Activated CD8-positive, alpha-beta memory T cell treated with anti-CD3 and anti-CD28 coated beads, Interleukin-2, amount 50 U/mL, for 4 hours (primary cell): ENCODE results near the gene CCK.

Source experiments
- DNase-seq: peaks from one replicate; pipeline ENCODE4 v3.0.0-alpha.2; 2020

Gene CCK

DNA sequence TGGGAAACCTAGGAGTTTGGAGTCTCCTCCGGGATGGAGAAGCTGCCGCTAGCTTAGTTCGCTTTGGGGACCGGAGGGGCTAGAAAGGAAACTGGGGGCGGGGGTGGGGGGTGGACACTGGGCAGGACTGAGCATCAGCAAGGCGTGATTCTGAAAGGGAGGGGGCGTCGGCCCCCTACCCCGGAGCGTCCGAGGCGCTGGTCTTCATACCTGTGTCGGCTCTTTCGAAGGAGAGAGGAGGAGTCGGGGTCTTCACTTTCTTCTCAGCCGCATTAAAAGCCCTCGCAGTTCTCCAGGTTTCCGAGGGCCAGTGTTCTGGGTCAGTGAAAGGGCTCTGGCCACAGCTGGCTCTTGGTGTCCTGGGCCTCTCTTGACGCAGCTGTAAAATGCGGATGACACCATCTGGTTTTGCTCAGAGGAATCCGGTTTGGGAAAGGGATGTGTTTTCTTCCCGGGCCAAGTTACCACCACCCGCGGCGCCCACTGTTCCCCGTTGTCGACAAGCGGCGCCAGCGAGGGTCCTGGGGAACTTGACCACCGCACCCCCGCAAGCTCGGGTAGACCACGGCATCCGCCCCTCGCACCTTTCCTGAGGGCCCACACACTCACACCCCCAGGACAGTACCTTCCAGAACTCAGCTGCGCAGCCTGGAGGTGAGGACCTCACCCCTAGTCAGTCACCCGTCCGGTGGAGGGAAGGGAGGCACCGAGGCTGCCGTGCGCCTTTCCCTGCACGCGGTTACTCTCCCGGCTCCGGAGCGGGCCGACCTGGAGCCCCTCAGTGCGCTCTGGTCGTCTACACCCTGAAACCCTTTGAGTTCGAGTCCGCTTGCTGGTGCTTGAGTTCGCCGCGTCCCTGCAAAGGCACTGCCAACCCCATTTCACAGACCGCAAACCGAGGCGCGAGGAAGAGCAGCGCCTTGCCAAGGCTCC is 660 bp downstream of the CCK start:
- DNase-seq: no peak

DNA sequence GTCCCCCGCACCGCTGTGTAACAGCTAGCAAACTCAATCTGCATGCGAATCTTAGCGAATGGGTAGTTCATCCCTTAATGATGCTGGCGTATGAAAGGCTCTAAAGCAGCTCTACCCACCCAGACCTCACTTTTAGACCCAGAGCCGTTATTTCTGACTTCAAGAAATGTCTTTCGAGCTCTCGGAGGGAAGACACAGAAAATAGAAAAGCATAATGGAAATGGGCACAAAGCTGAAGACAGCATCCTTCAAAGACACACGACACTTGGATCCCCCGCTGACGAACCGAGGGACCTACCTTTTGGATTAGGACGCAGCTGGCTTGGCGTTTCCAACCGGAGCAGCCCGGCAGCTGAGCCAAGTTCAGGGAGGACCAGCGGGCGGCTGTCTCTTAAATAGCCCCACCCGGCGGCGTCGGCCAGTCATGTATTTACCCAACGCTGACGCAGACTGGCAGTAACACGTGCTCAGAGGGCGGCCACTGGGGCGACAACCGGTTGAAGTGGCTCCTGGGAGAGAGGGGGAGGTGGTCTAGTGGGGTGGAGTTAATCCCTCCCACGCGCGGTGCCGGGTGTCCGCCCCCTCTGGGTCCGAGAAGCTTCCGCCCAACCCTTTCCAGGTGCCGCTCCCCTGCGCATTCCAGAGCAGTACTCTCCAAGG is 1.5 kb downstream of the CCK start:
- peak; percentile 23 for DNase-seq

DNA sequence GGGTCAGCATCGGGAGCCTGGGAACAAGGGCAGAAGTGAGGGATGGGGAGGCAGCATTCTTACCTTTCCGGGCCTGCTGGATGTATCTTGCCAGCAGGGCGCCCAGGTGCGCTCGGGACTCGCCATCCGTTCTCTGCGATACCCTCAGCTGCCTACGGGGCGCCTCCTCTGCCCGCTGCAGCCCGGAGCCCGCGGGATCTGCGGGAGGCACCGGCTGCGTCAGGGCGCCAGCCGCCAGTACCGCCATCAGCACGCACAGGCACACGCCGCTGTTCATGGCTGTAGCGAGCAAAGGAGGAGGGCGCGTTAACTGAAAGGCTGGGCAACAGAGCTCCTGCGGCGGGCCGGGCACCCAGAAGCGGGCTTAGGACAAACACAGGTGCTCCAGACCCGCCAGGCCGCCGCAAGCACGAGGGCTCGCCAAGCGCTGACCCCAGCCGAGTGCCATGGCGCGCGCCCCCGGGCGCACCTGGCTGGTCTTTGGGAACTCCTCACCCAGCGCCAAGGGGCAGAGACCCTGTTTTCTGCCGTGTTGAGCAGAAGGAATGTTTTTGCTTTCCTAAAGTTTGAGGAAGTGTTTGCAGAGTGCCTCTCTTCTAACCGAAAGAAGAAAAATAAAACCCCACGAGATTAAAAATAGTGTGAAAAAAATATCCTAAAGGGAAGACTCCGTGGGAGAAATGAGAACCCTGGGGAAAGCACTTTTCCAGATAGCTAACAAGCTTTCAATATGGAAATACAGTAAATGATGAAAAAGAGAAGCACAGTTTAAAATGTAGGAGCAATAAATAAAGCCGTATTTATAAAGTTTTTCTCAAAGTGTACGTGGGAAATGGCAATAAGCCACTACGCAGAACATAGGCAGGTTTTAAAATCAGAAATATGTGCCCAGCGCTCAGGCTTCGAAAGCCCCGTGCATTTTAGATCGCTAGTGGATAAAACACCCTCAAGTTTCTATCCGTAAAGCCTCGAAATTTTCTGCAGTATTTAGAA is 2.3 kb downstream of the CCK start:
- no peak for DNase-seq

DNA sequence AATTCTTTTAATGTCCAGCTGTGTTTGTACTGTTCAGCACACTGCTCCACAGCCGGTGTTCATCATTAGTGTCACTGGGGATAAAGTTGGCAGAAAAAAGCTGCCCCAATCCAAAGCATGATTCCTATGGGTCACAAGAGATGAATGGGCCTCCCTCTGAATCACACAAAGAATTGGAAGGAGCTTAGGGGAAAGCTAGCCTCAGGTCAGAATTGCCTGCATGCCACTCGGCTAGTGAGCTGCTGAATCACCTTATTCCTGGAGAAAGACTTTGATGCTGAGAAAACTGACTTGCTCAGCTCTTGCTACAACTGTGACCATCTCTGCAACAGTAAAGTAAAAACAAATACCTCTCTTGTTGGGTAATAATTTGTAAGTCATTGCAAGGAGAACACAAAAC is 3.5 kb downstream of the CCK start:
- DNase-seq: no peak

DNA sequence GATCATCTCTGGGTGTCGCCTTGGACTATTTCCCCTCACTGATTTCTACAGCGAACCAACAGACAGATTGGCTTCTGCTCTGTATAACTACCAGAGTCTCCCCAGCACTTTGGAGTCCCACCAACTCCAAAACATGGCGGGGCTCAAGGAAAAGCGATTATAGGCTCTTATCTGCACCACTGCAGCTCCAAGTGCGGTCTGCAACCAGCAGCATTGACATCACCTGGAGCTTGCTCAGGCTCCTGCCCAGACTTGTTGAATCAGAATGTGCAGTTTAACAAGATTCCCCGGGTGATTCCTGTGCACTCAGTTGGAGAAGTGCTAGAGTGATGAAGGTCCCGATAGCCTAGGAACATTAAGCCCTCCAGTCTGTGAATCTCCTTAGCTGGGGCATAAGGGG is 9.0 kb downstream of the CCK start:
- DNase-seq: no peak

DNA sequence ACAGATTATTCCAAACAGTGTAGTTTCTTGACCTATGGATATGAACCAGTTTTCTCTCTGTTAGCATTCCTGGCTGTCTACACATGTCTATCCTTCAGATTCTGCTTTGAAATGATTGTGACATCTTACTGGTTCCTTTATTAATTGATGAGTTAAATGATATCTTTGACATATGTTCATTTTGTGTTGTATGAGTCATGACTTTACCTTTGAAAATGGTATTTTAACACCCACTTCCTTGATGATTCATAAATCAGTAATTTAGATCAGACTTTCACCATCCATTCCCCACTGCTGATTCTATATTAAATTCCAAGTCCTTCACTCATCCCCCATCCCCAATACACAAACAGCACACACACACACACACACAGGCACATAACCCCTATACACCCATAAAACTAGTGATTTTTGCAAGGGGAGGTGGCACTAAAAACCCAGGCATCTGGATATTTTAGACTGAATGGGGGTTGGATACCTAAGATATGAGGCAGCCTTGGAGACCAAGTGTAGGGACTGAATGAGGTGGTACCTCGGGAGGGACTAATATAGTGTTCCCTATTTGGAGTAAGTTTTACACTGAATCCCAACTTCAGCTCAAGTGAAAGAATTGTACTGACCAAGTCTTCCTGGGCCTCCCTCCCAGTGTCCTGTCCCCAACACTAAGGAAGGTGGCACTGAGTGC is 9.7 kb downstream of the CCK start:
- DNase-seq: no peak

DNA sequence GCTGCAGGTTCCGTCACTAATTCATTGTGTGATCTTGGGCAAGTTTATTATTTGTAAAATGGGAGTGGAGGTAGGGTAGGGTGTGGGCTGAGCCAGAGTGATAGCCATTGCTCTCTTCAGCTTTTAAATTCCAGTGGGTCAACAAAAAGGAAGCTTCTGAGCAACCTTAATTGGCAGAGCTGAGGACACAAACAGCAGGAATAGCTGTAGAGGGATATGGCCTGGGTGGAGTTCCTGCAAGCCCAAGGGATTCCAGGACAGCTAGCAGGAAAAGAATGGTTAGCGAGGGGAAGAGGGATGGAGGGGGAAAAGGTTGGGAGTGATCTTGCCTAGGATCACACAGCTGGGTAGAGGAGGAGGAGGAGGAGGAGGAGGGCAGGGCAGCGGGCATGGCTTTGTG is 11.4 kb downstream of the CCK start:
- DNase-seq: no peak

DNA sequence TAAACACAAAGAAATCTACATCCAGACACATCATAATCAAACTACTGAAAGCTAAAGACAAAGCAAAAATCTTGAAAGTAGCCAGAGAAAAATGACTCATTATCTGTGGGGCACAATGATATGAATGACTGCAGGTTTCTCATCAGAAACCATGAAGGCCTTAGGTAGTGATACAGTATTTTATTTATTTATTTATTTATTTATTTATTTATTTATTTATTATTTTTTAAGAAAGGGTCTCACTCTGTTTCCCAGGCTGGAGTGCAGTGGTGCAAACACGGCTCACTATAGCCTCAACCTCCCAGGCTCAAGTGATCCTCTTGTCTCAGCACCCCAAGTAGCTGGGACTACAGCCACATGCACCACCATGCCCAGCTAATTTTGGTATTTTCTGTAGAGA is 15.2 kb downstream of the CCK start:
- DNase-seq: no peak

DNA sequence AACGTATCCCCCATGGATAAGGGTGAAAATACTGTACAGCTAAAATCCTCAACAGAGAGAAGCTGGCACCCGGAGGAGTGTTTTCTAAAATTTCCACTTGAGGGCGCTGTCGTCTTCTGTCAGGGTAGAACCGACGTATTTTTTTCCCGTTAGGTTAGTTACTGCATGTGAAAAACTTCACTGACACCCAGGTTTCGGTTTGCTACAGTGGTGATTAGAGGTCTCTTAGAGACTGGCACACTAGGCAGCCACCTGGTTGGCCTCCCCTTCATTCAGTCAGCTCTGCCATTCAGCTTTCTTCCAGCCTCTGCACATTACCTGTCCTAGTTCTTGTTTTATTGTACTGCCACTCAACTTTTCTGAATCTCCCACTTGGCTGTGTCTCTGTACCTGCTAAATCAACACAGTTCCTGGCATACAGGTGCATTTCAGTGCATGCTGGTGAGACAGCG is 18.4 kb downstream of the CCK start:
- peak; percentile 66 for DNase-seq

DNA sequence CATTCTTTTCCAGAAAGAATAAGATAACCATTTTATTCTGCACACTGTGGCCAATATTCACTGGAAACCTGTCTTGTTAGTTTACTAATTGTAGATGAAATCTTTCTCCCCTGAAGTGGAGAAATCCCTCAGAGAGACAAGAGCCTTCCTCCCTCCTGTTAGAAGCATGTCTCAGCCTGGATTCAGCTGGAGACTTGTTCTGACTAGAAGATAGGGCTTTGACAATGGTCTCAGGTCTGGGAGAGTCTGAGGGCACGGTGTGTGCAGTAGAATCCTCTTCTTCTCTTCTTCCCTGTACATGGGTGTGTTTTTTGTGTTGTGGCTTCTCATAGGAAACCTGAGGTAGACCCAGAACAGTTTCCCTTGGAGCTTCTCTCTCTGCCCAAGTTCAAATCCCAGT is 19.9 kb downstream of the CCK start:
- no peak for DNase-seq

DNA sequence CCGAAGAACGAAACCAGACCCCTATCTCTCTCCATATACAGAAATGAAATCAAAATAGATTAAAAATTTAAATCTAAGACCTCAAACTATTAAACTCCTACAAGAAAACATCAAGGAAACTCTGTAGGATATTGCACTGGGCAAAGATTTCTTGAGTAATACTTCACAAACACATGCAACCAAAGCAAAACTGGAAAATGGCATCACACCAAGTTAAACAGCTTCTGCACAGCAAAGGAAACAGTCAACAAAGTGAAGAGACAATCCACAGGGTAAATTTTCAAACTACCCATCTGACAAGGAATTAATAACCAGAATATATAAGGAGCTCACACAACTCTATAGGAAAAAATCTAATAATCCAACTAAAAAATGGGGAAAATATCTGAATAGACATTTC is 29.4 kb downstream of the CCK start:
- DNase-seq: no peak

DNA sequence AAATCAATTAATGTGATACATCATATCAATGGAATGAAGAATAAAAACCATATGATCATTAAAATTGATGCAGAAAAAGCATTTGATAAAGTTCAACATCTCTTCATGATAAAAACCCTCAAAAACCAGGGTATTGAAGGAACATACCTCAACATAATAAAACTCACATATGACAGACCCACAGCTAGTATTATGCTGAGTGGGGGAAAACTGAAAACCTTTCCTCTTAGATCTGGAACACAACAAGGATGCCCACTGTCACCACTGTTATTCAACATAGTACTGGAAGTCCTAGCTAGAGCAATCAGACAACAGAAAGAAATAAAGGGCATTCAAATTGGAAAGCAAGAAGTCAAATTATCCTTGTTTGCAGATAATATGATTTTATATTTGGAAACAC is 30.5 kb downstream of the CCK start:
- DNase-seq: no peak

DNA sequence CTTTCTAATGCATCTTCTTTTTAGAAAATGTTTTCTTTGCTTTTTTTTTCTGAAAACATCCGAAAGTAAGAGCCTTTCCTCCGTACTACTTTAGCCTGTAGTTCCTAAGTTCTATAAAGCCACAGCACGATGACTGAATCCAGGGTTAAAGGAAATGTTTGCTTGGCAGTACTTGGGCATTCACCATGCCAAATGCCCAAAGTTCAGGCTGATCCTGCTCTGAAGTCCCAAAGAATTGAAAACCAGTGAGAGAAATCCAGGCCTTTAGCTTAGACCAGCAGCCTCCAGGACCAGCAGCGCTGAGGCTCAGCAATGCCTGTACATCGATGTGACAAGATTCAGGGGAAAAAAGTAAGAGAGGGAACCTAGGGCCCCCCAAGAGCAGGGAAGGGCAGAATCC is 35.1 kb downstream of the CCK start:
- DNase-seq: no peak

DNA sequence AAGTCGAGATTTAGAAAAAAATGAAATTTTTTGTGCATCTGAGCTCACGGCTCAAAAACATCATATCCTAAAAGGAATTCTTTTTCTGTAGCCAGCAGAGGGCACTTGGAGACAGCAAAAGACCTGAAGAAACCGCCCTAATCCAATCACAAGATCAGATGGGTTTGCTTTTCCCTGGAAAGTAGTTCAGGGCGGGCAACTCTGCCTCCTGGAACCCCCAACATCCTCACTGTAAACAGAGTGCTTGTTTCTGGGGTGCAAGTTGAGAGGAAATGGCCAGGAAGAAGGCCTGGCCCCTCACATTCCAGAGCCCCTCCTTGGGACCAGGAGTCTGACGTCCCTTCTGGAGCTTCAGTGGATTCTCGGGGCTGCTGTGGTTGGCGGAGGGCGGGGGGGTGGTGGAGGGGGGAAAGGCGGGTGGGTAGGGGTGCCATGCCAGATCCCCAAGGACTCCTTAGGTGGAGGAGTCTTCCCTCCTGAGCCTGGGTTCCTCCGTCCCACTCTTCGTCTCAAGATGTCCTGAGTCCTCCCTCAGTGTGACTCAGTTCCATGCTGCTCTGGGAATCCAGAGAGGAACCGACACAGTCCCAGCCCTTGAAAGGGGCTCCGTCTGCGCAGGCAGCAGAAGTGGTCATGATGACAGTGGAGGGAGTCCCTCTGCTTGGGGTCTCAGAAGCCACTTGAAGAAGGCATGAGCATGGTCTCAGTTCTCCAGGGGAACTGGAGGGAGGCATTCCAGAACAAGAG is 35.9 kb downstream of the CCK start:
- no peak for DNase-seq

DNA sequence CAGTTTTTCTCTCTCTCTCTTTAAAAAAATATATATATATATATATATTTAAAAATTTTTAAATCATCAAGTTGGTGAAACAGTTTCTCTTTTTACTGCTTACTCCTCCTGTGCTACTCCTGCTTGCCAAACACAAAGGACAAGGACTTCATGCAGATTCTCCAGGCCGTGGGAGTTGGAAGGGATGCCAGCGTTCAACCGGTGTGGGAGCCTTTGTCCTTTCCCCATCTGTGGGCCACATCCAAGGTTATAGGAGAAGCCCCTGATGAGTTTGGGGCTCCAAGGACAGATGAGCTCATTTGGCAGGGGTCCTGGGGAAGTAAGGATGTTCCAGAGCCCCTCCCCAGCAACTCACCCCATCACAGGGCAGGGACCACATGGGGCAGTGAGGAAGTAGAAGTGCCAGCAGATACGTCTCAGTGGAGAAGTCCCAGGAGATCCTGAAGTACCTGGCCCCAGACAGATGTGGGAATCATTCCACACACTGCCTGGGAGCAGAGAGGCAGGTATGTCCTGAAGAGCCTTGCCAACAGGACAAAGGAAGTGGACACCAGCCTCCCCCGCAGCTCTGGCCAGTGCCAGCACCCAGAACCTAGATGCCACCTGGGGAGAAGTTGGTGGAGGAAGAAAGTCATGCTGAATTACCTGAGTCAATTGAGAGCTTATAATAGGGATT is 36.6 kb downstream of the CCK start:
- no peak for DNase-seq

DNA sequence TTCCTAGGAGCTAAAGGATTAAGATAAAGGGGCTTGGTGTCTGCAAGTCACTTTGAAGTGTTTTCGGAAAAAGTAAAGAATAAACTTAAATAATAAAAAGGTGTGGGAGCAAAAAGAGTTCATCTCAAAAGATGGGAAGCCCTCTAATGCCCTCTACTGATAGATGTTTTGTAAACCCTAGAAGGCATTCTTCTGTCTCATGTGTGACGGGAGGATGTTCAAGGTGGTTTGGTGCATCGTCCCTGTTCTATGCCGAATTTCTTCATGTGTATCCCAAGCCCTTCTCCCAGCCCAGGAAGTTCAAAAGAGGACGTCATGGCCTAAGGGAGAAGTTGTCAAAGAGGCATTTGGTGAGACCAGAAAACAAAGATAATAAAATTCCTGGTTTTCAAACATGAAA is 37.2 kb downstream of the CCK start:
- no peak for DNase-seq

DNA sequence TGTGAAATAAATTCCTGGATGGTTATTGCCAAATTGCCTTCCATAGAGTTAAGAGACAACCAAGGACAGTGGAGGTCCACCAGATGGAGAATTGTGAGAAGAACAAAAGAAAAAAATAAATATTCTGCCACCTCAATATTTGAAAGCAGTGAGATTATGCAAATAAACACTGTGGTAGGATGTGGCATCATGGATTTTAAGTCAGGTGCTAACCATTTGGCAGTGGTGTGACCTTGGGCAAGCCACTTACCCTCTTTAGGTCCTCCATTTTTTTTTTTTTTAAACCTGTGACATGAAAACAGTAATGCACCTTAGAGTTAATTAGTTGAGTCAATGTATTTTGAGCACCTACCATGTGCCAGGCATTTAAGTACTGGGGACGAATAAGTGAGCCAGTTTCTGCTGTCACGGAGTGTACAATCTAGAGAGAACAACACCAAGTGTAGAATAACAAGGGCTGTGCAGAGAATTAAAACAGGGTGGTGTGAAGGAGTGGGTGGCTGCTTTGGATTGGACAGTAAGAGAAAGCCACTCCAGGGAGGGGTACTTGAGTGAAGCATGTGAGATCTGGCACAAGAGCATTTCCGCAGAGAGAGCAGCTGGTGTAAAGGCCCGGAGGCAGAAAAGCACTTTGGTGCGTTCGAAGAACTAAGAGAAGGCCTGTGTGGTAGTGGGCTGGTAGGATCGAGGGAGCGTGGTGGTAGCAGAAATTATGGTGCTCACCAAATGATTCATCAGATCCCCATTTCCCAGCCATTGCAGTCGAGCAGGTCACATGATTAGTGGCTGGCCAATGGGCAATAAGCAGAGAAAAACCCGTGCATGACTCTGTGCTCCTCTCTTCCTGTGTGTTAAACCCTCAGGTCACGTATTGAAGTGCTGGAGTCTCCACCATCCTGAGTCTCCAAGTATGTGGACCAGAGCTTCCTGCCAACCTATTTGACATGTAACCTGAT is 39.2 kb downstream of the CCK start:
- DNase-seq: no peak

DNA sequence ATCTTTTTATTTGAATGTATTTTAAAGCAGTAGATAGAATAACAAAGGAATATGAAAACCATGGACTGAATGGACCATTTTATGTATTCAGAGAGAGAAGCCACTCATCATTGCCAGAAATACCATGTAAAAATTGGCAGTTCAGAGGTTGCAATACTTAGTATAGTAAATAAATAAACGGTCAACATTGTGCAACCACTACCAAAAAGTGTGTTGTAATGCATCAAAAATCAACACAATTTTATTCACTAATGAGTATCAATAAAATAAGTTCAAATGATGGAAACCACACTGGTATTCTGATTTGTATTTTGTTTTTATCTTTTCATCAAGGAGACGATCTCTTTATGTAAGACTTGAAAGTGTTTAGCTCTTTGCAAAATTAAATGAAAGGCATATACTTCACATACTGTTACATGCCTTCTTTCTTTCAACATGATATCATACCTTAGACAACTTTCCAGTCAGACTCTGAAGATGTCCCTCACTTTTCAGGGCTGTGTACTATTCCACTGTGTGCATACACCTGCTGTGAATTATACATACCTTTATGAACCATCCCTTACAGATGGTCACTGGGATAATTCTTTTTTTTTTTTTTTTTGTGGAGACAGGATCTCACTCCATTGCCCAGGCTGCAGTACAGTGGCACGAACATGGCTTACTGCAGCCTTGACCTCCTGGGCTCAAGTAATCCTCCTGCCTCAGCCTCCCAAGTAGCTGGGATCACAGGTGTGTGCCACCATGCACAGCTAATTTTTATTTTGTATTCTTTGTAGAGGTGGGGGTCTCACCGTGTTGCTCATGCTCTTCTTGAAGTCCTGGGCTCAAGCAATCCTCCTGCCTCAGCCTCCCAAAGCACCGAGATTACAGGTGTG is 40.3 kb downstream of the CCK start:
- no peak for DNase-seq
